H1 (cell line): Measurements from ENCODE around the gene RBMS1. TPM values are rescaled to one million over a fixed set of nuclear protein-coding genes. Genes with fewer than 3 reads are reported as not detected.

ENCODE experiments used
- CTCF ChIA-PET: fragments of 300-600 bp; sonication (Branson Sonifier 250); formaldehyde crosslinking; loops from one replicate; lab custom pipeline; 2021; ENCODE audit not compliant: partially characterized antibody; lab: Charles Lee
- POLR2A ChIA-PET: fragments of 300-600 bp; sonication (Branson Sonifier 250); formaldehyde crosslinking; loops from one replicate; lab custom pipeline; 2021; ENCODE audit warnings: inconsistent platforms; ENCODE audit not compliant: partially characterized antibody; lab: Charles Lee
- DNase-seq, 2 experiments: peaks; one replicate each; pipeline versions ENCODE4 v3.0.0 to v3.0.0-alpha.2; 2010 to 2022; ENCODE audit warnings: low spot score in 2 of 2, low read depth in 1 of 2, mixed read lengths in 1 of 2
- FAIRE-seq: peaks from 2 replicates; lab custom pipeline; 2011; peaks lifted over from hg19 to GRCh38; lab: Jason Lieb, UNC
- H2AFZ ChIP-seq: 2 replicates; pipeline ENCODE4 v1.8.1; 2012; ENCODE audit warnings: low read length, inconsistent platforms
- H2AK5ac ChIP-seq: 2 replicates; pipeline ENCODE4 v1.6.1; 2013; ENCODE audit warnings: low read depth, low read length
- H2BK120ac ChIP-seq: replicated peaks from 2 replicates; pipeline ENCODE3; 2013; ENCODE audit warnings: low read depth, low read length, inconsistent platforms
- H2BK12ac ChIP-seq: 2 replicates; pipeline ENCODE4 v1.6.1; 2013; ENCODE audit warnings: low read depth, low read length
- H2BK15ac ChIP-seq: 2 replicates; pipeline ENCODE4 v1.6.1; 2013; ENCODE audit warnings: low read length
- H2BK20ac ChIP-seq: 2 replicates; pipeline ENCODE4 v1.6.1; 2013; ENCODE audit warnings: low read length
- H2BK5ac ChIP-seq: 2 replicates; pipeline ENCODE4 v1.6.1; 2013; ENCODE audit warnings: low read depth, low read length
- H3K14ac ChIP-seq: 2 replicates; pipeline ENCODE4 v1.6.1; 2013; ENCODE audit warnings: inconsistent platforms; ENCODE audit not compliant: insufficient read length
- H3K18ac ChIP-seq: 2 replicates; pipeline ENCODE4 v1.6.1; 2013; ENCODE audit warnings: low read length; ENCODE audit errors: extremely low read depth
- H3K23ac ChIP-seq: 2 replicates; pipeline ENCODE4 v1.6.1; 2013; ENCODE audit warnings: inconsistent platforms; ENCODE audit not compliant: insufficient read length
- H3K23me2 ChIP-seq: 2 replicates; pipeline ENCODE4 v1.6.1; 2013; ENCODE audit warnings: low read depth, low read length
- H3K27ac ChIP-seq: 2 replicates; pipeline ENCODE4 v1.6.1; 2011; ENCODE audit warnings: low read depth, low read length, inconsistent platforms
- H3K27me3 ChIP-seq, 4 experiments: replicated peaks in 1 of 4; 1 replicate in 1 of 4; 2 replicates in 3 of 4; pipeline versions ENCODE4 v1.6.1 to v1.8.1; 2011 to 2013; ENCODE audit warnings: low read length in 3 of 4, mild to moderate bottlenecking in 3 of 4, inconsistent platforms in 2 of 4, mixed read lengths in 2 of 4, moderate library complexity in 1 of 4; ENCODE audit not compliant: control insufficient read depth in 3 of 4, insufficient read depth in 3 of 4; ENCODE audit errors: extremely low read depth in 1 of 4
- H3K36me3 ChIP-seq, 4 experiments: 2 replicates each; pipeline versions ENCODE4 v1.6.1 to v1.8.1; 2011 to 2013; ENCODE audit warnings: mild to moderate bottlenecking in 4 of 4, low read length in 3 of 4, moderate library complexity in 2 of 4, control low read depth in 1 of 4, inconsistent platforms in 1 of 4; ENCODE audit not compliant: insufficient read depth in 4 of 4, control insufficient read depth in 2 of 4
- H3K4ac ChIP-seq: replicated peaks from 2 replicates; pipeline ENCODE3; 2013; ENCODE audit warnings: low read length, low read depth, mixed read lengths, inconsistent platforms; ENCODE audit not compliant: insufficient read length
- H3K4me1 ChIP-seq, 4 experiments: replicated peaks in 1 of 4; 1 replicate in 1 of 4; 2 replicates in 3 of 4; pipeline versions ENCODE4 v1.6.1 to v1.8.1; 2011 to 2013; ENCODE audit warnings: low read length in 3 of 4, inconsistent platforms in 2 of 4, mixed read lengths in 1 of 4; ENCODE audit not compliant: insufficient read depth in 4 of 4, control insufficient read depth in 3 of 4
- H3K4me2 ChIP-seq, 2 experiments: 2 replicates each; pipeline versions ENCODE4 v1.6.1 to v1.8.1; 2011 to 2013; ENCODE audit warnings: low read depth in 2 of 2, low read length in 2 of 2, control low read depth in 1 of 2, inconsistent platforms in 1 of 2, mild to moderate bottlenecking in 1 of 2; ENCODE audit not compliant: insufficient read depth in 1 of 2
- H3K4me3 ChIP-seq, 4 experiments: fragments of 200-600, 300-600 bp in 1 of 4; sonication (generic), shearing (Covaris generic), sonication (Bioruptor Twin) in 1 of 4; 2 replicates each; pipeline versions ENCODE4 v1.5.1 to v1.8.1; 2011 to 2016; ENCODE audit warnings: low read length in 4 of 4, low read depth in 3 of 4, control low read depth in 2 of 4, inconsistent platforms in 2 of 4, mild to moderate bottlenecking in 2 of 4, mixed read lengths in 1 of 4, moderate library complexity in 1 of 4; ENCODE audit not compliant: insufficient read depth in 2 of 4; ENCODE audit errors: extremely low read depth in 1 of 4
- H3K56ac ChIP-seq: replicated peaks from 2 replicates; pipeline ENCODE3; 2013; ENCODE audit warnings: low read depth, mild to moderate bottlenecking, mixed read lengths, low read length, inconsistent platforms; ENCODE audit not compliant: insufficient read length
- H3K79me1 ChIP-seq: 2 replicates; pipeline ENCODE4 v1.6.1; 2013; ENCODE audit warnings: low read depth, low read length, control low read depth
- H3K79me2 ChIP-seq, 2 experiments: 2 replicates each; pipeline versions ENCODE4 v1.6.1 to v1.8.1; 2012 to 2013; ENCODE audit warnings: low read length in 2 of 2, mild to moderate bottlenecking in 2 of 2, inconsistent platforms in 1 of 2; ENCODE audit not compliant: insufficient read depth in 2 of 2, control insufficient read depth in 1 of 2
- H3K9ac ChIP-seq, 4 experiments: replicated peaks in 1 of 4; 1 replicate in 1 of 4; 2 replicates in 3 of 4; pipeline versions ENCODE4 v1.6.1 to v1.8.1; 2011 to 2013; ENCODE audit warnings: low read depth in 3 of 4, low read length in 3 of 4, control low read depth in 2 of 4, mild to moderate bottlenecking in 2 of 4, moderate library complexity in 2 of 4, inconsistent platforms in 1 of 4; ENCODE audit errors: extremely low read depth in 1 of 4
- H3K9me3 ChIP-seq, 2 experiments: 2 replicates each; pipeline versions ENCODE4 v1.6.1 to v1.8.1; 2012 to 2013; ENCODE audit warnings: mild to moderate bottlenecking in 2 of 2, moderate library complexity in 2 of 2, control low read depth in 1 of 2, inconsistent platforms in 1 of 2, low read depth in 1 of 2, low read length in 1 of 2, mixed read lengths in 1 of 2; ENCODE audit not compliant: insufficient read depth in 2 of 2
- H4K20me1 ChIP-seq, 2 experiments: replicated peaks in 1 of 2; 2 replicates each; pipeline versions ENCODE3 to v1.8.1; 2011 to 2013; ENCODE audit warnings: inconsistent platforms in 2 of 2, low read length in 2 of 2, mild to moderate bottlenecking in 1 of 2; ENCODE audit not compliant: insufficient read depth in 2 of 2, control insufficient read depth in 1 of 2
- H4K5ac ChIP-seq: 2 replicates; pipeline ENCODE4 v1.6.1; 2013; ENCODE audit warnings: low read length, low read depth, mixed read lengths, inconsistent platforms; ENCODE audit not compliant: insufficient read length
- H4K8ac ChIP-seq: 2 replicates; pipeline ENCODE4 v1.8.0; 2013; ENCODE audit warnings: mild to moderate bottlenecking, moderate library complexity, low read length, inconsistent platforms; ENCODE audit not compliant: insufficient read depth; ENCODE audit errors: extremely low read depth
- H4K91ac ChIP-seq: replicated peaks from 2 replicates; pipeline ENCODE3; 2013; ENCODE audit warnings: low read length, mixed read lengths, inconsistent platforms; ENCODE audit not compliant: insufficient read length
- ATF3 ChIP-seq: IDR thresholded peaks from 2 replicates; pipeline ENCODE4 v1.6.1; 2011; ENCODE audit warnings: low read depth, mild to moderate bottlenecking, low read length; ENCODE audit not compliant: insufficient read depth
- CREB1 ChIP-seq: IDR thresholded peaks from 2 replicates; pipeline ENCODE4 v1.6.1; 2012; ENCODE audit warnings: inconsistent platforms
- E2F6 ChIP-seq: IDR thresholded peaks from 2 replicates; pipeline ENCODE4 v1.6.1; 2012; ENCODE audit warnings: inconsistent platforms
- FOSL1 ChIP-seq: IDR thresholded peaks from 2 replicates; pipeline ENCODE4 v1.6.1; 2011; ENCODE audit warnings: mild to moderate bottlenecking, low read depth, low read length, moderate library complexity; ENCODE audit not compliant: insufficient read depth
- HDAC6 ChIP-seq: IDR thresholded peaks from one replicate; pipeline ENCODE4 v1.7.1; 2012; ENCODE audit warnings: low read depth, mild to moderate bottlenecking, inconsistent platforms, low read length, moderate library complexity
- PHF8 ChIP-seq: fragments of 200-600 bp; sonication (generic); conservative IDR thresholded peaks from 2 replicates; pipeline ENCODE4 v1.7.1; 2012; ENCODE audit warnings: low read depth, mild to moderate bottlenecking, inconsistent platforms, low read length, moderate library complexity
- POLR2A ChIP-seq, 2 experiments: IDR thresholded peaks; 1 replicate in 1 of 2; 2 replicates in 1 of 2; pipeline ENCODE4 v1.6.1; 2011; ENCODE audit warnings: low read depth in 2 of 2, low read length in 2 of 2, mild to moderate bottlenecking in 2 of 2; ENCODE audit errors: control extremely low read depth in 1 of 2
- RAD21 ChIP-seq, 2 experiments: IDR thresholded peaks in 1 of 2; conservative IDR thresholded peaks in 1 of 2; 2 replicates each; pipeline ENCODE4 v1.6.1; 2011; ENCODE audit warnings: low read depth in 2 of 2, low read length in 2 of 2, improper control_type of control experiment in 1 of 2, inconsistent platforms in 1 of 2, mild to moderate bottlenecking in 1 of 2, moderate library complexity in 1 of 2
- SIN3A ChIP-seq, 2 experiments: IDR thresholded peaks in 1 of 2; conservative IDR thresholded peaks in 1 of 2; 2 replicates each; pipeline ENCODE4 v1.6.1; 2011 to 2012; ENCODE audit warnings: low read length in 2 of 2, improper control_type of control experiment in 1 of 2, low read depth in 1 of 2, mild to moderate bottlenecking in 1 of 2
- SRF ChIP-seq: IDR thresholded peaks from 2 replicates; pipeline ENCODE4 v1.6.1; 2011; ENCODE audit warnings: mild to moderate bottlenecking, low read depth, low read length, moderate library complexity
- TEAD4 ChIP-seq: IDR thresholded peaks from 2 replicates; pipeline ENCODE4 v1.6.1; 2012; ENCODE audit warnings: low read depth, low read length, inconsistent platforms, mixed read lengths
- WGBS, 2 experiments: shearing (Covaris generic) in 1 of 2; methylation state at CpG; one replicate each; pipeline versions ENCODE4 v1.1.6 to v1.1.7; 2013 to 2015; ENCODE audit warnings: low lambda C conversion rate in 2 of 2, mixed read lengths in 2 of 2, inconsistent platforms in 1 of 2, low coverage in 1 of 2, missing lambda C conversion rate in 1 of 2; ENCODE audit not compliant: insufficient replicate concordance in 2 of 2, insufficient coverage in 1 of 2, insufficient read length in 1 of 2; ENCODE audit errors: extremely low coverage in 1 of 2, missing lambda C conversion rate in 1 of 2; 5-methylcytosine and 5-hydroxymethylcytosine counted together
- polyA plus RNA-seq, 7 experiments: library from polyadenylated mRNA; depleted of rRNA in 3 of 7; stranded (reverse) in 5 of 7; unstranded in 2 of 7; fragments of >200 nt in 5 of 7; fragments of 200-250 nt in 2 of 7; gene quantifications; 1 replicate in 5 of 7; 2 replicates in 1 of 7; 4 replicates in 1 of 7; pipeline versions ENCODE4 v1.2.1 to v1.2.3, GENCODE V29; 2011 to 2013; ENCODE audit warnings: missing spikeins in 2 of 7, mixed read lengths in 2 of 7
- total RNA-seq: library from RNA; stranded (reverse); fragmentation: NEBNext Ultra II Directional; extraction: Animal tissue kit (Norgen Biotek cat#: 25700); gene quantifications from 2 replicates; pipeline ENCODE4 v1.2.1, GENCODE V29; 2021

The RBMS1 gene
- total and polyA plus RNA-seq, 2 of the 8 experiments (the other 6 are each of a cell fraction or from before 2014, with no cell fraction given) = 53.7 to 60.0 TPM

- no peak overlapping the region for H3K14ac ChIP-seq
- no peak overlapping the region for H4K8ac ChIP-seq
- peaks cover 4 to 89% of the 10 kb centered on the region in 2 experiments; a peak in 3 of 4 replicates for H3K79me2 ChIP-seq
- H4K20me1 ChIP-seq = peaks cover 2 to 5% of the 10 kb centered on the region in 2 experiments
- no peak overlapping the region for H3K23ac ChIP-seq
- ChIA-PET POLR2A (no interaction called here), CTCF (interaction anchor here (0.7 to 0.9 kb wide), 2 partner anchors 74 to 121 kb away, joined by 3 read pairs; no protein-coding TSS in a partner anchor)
- H2BK15ac ChIP-seq = no peak overlapping the region
- H3K27me3 ChIP-seq = no peaks in the 10 kb centered on the region
- no peak overlapping the region for H3K4me2 ChIP-seq
- H4K5ac ChIP-seq = no peak overlapping the region
- H3K4ac ChIP-seq = no peak overlapping the region
- no peak overlapping the region for H3K56ac ChIP-seq
- H2BK120ac ChIP-seq = no peak overlapping the region
- H3K9ac ChIP-seq = no peak overlapping the region
- H3K79me1 ChIP-seq = peaks cover 5% of the 10 kb centered on the region
- H3K9me3 ChIP-seq = no peaks in the 10 kb centered on the region
- DNase-seq (no peak), FAIRE-seq (no peak)
- no peak overlapping the region for H4K91ac ChIP-seq
- peaks cover 5 to 17% (median 14%) of the 10 kb centered on the region in 4 experiments; a peak in 6 of 7 replicates for H3K4me1 ChIP-seq
- H3K4me3 ChIP-seq = no peak overlapping the region
- no peak overlapping the region for H2BK20ac ChIP-seq
- no peaks in the 10 kb centered on the region for H3K23me2 ChIP-seq
- no peak overlapping the region for H2BK5ac ChIP-seq
- WGBS, 2 experiments = 87% methylated on average over 8 of the region's 8 CpGs; no CpG with 5 or more reads in 1 of the 2 experiments
- no peak overlapping the region for H2AK5ac ChIP-seq
- H3K27ac ChIP-seq = no peak overlapping the region
- H3K18ac ChIP-seq = no peak overlapping the region
- H3K36me3 ChIP-seq = no peaks in the 10 kb centered on the region; a peak in 1 of 8 replicates
- H2BK12ac ChIP-seq = no peak overlapping the region
- no peak overlapping the region for H2AFZ ChIP-seq
- TF ChIP-seq ATF3 (no peak), RAD21 (IDR thresholded peaks at IDR 0.05 in 1 of 2, conservative IDR thresholded peaks at IDR 0.05 in 1 of 2; ENCODE audit: low read depth in 2 of 2, low read length in 2 of 2) (no peak), TEAD4 (no peak), E2F6 (no peak), PHF8 (no peak), POLR2A (IDR thresholded peaks at IDR 0.05; ENCODE audit: control extremely low read depth in 1 of 2, low read depth in 2 of 2, low read length in 2 of 2) (no peak), SIN3A (conservative IDR thresholded peaks at IDR 0.05 in 1 of 2, IDR thresholded peaks at IDR 0.05 in 1 of 2; ENCODE audit: low read depth in 1 of 2, low read length in 2 of 2) (no peak), SRF (no peak), CREB1 (no peak), HDAC6 (no peak), FOSL1 (no peak)
These were observed 122.2 kb downstream of the RBMS1 start for GRCh38 chr2:160371251-160372009.
